BLaER1 (cell line): ENCODE measurements around the gene MAST3.

Experiments used
- H3K27ac ChIP-seq: shearing (Covaris generic); formaldehyde crosslinking; 2 replicates; pipeline ENCODE4 v1.8.1; 2022
- H3K27me3 ChIP-seq: shearing (Covaris generic); formaldehyde crosslinking; 2 replicates; pipeline ENCODE4 v1.8.1; 2022
- H3K36me3 ChIP-seq: shearing (Covaris generic); formaldehyde crosslinking; 2 replicates; pipeline ENCODE4 v1.8.1; 2022
- H3K4me1 ChIP-seq: shearing (Covaris generic); formaldehyde crosslinking; 2 replicates; pipeline ENCODE4 v1.8.1; 2022
- H3K4me2 ChIP-seq: shearing (Covaris generic); formaldehyde crosslinking; 2 replicates; pipeline ENCODE4 v1.8.1; 2022
- H3K4me3 ChIP-seq: shearing (Covaris generic); formaldehyde crosslinking; 2 replicates; pipeline ENCODE4 v1.8.1; 2022
- H3K9ac ChIP-seq: shearing (Covaris generic); formaldehyde crosslinking; 2 replicates; pipeline ENCODE4 v1.8.1; 2022
- H3K9me3 ChIP-seq: shearing (Covaris generic); formaldehyde crosslinking; 2 replicates; pipeline ENCODE4 v1.8.1; 2022
- H4K20me1 ChIP-seq: shearing (Covaris generic); formaldehyde crosslinking; 2 replicates; pipeline ENCODE4 v1.8.1; 2022
- Cebpa-rat ChIP-seq: shearing (Covaris generic); IDR thresholded peaks from 2 replicates; pipeline ENCODE4 v1.8.1; 2022

MAST3 gene

GRCh38 chr19:18118420-18119012, 20.9 kb downstream of the MAST3 start:
- peak overlapping the region; percentile 83 for H3K9ac ChIP-seq
- no peaks in the 10 kb centered on the region for H3K27me3 ChIP-seq
- H3K4me2 ChIP-seq: peak overlapping the region; percentile 99
- peak overlapping the region; percentile 72 for H3K4me3 ChIP-seq
- H3K4me1 ChIP-seq: peaks cover 42% of the 10 kb centered on the region
- peaks cover 61% of the 10 kb centered on the region for H3K36me3 ChIP-seq
- peaks cover 73% of the 10 kb centered on the region for H4K20me1 ChIP-seq
- H3K27ac ChIP-seq: peak overlapping the region; percentile 64; the same call in 1 of the 2 replicates
- no peaks in the 10 kb centered on the region for H3K9me3 ChIP-seq
- no peak for TF ChIP-seq Cebpa-rat

- no peak overlapping the region for H3K27ac ChIP-seq
- H3K4me3 ChIP-seq: peak overlapping the region; percentile 72; the same call in 1 of the 2 replicates
Observed at GRCh38 chr19:18119013-18119716, 21.6 kb downstream of the MAST3 start.

GRCh38 chr19:18119717-18120105, 22.1 kb downstream of the MAST3 start:
- Histone ChIP-seq H3K4me3 (no peak overlapping the region), H3K27ac (no peak overlapping the region), H3K9me3 (no peaks in the 10 kb centered on the region), H3K9ac (no peak overlapping the region), H3K4me1 (peaks cover 43% of the 10 kb centered on the region), H4K20me1 (peaks cover 74% of the 10 kb centered on the region), H3K27me3 (no peaks in the 10 kb centered on the region), H3K4me2 (peak overlapping the region; percentile 99; the same call in 1 of the 2 replicates), H3K36me3 (peaks cover 61% of the 10 kb centered on the region)
- no peak for TF ChIP-seq Cebpa-rat

More at GRCh38 chr19:18119013-18119716, 21.6 kb downstream of the MAST3 start:
- Histone ChIP-seq H4K20me1 (peaks cover 74% of the 10 kb centered on the region), H3K4me1 (peaks cover 43% of the 10 kb centered on the region), H3K27me3 (no peaks in the 10 kb centered on the region), H3K9me3 (no peaks in the 10 kb centered on the region), H3K36me3 (peaks cover 61% of the 10 kb centered on the region), H3K9ac (no peak overlapping the region), H3K4me2 (peak overlapping the region; percentile 99)
- TF ChIP-seq Cebpa-rat: no peak

- peaks cover 73% of the 10 kb centered on the region for H4K20me1 ChIP-seq
- no peak overlapping the region for H3K9ac ChIP-seq
- H3K4me1 ChIP-seq: peaks cover 43% of the 10 kb centered on the region
- TF ChIP-seq Cebpa-rat: no peak
- H3K27me3 ChIP-seq: no peaks in the 10 kb centered on the region
- no peak overlapping the region for H3K27ac ChIP-seq
- H3K4me2 ChIP-seq: no peak overlapping the region
- no peak overlapping the region for H3K4me3 ChIP-seq
- peaks cover 61% of the 10 kb centered on the region for H3K36me3 ChIP-seq
- H3K9me3 ChIP-seq: no peaks in the 10 kb centered on the region
Observed at GRCh38 chr19:18120127-18120526, 22.5 kb downstream of the MAST3 start.

GRCh38 chr19:18121166-18121565, 23.6 kb downstream of the MAST3 start:
- Histone ChIP-seq H3K27ac (no peak overlapping the region), H3K9ac (no peak overlapping the region), H3K4me1 (peaks cover 43% of the 10 kb centered on the region), H3K4me3 (no peak overlapping the region), H3K27me3 (no peaks in the 10 kb centered on the region), H4K20me1 (peaks cover 66% of the 10 kb centered on the region), H3K9me3 (no peaks in the 10 kb centered on the region), H3K4me2 (no peak overlapping the region), H3K36me3 (peaks cover 64% of the 10 kb centered on the region)
- no peak for TF ChIP-seq Cebpa-rat

GRCh38 chr19:18122424-18122823, 24.8 kb downstream of the MAST3 start:
- H4K20me1 ChIP-seq: peaks cover 58% of the 10 kb centered on the region
- no peak overlapping the region for H3K4me3 ChIP-seq
- peak overlapping the region; percentile 49; the same call in 1 of the 2 replicates for H3K4me2 ChIP-seq
- H3K4me1 ChIP-seq: peaks cover 37% of the 10 kb centered on the region
- TF ChIP-seq Cebpa-rat: no peak
- H3K9ac ChIP-seq: no peak overlapping the region
- H3K9me3 ChIP-seq: no peaks in the 10 kb centered on the region
- H3K27ac ChIP-seq: peak overlapping the region; percentile 13; the same call in 1 of the 2 replicates
- H3K27me3 ChIP-seq: no peaks in the 10 kb centered on the region
- peaks cover 73% of the 10 kb centered on the region for H3K36me3 ChIP-seq

- Histone ChIP-seq H3K36me3 (peaks cover 80% of the 10 kb centered on the region), H3K4me3 (no peak overlapping the region), H3K4me2 (peak overlapping the region; percentile 49), H3K9me3 (no peaks in the 10 kb centered on the region), H3K27ac (peak overlapping the region; percentile 13; the same call in 1 of the 2 replicates), H3K4me1 (peaks cover 33% of the 10 kb centered on the region), H4K20me1 (peaks cover 54% of the 10 kb centered on the region), H3K9ac (0 out of 2 replicates have a peak overlapping the region, but pooled peaks have one; percentile 11), H3K27me3 (no peaks in the 10 kb centered on the region)
- no peak for TF ChIP-seq Cebpa-rat
Observed at GRCh38 chr19:18122860-18123795, 25.6 kb downstream of the MAST3 start.

- no peak overlapping the region for H3K27ac ChIP-seq
- no peak overlapping the region for H3K9ac ChIP-seq
Observed at GRCh38 chr19:18123819-18124218, 26.2 kb downstream of the MAST3 start.

GRCh38 chr19:18126097-18126496, 28.5 kb downstream of the MAST3 start:
- peaks cover 36% of the 10 kb centered on the region for H4K20me1 ChIP-seq
- H3K4me2 ChIP-seq: no peak overlapping the region
- peaks cover 96% of the 10 kb centered on the region for H3K36me3 ChIP-seq
- TF ChIP-seq Cebpa-rat: no peak
- H3K4me3 ChIP-seq: no peak overlapping the region
- H3K9me3 ChIP-seq: no peaks in the 10 kb centered on the region
- no peaks in the 10 kb centered on the region for H3K27me3 ChIP-seq
- no peak overlapping the region for H3K27ac ChIP-seq
- H3K9ac ChIP-seq: no peak overlapping the region
- peaks cover 16% of the 10 kb centered on the region for H3K4me1 ChIP-seq

More at GRCh38 chr19:18123819-18124218, 26.2 kb downstream of the MAST3 start:
- peaks cover 27% of the 10 kb centered on the region for H3K4me1 ChIP-seq
- TF ChIP-seq Cebpa-rat: no peak
- H3K4me3 ChIP-seq: no peak overlapping the region
- H3K36me3 ChIP-seq: peaks cover 87% of the 10 kb centered on the region
- H4K20me1 ChIP-seq: peaks cover 47% of the 10 kb centered on the region
- no peak overlapping the region for H3K4me2 ChIP-seq
- no peaks in the 10 kb centered on the region for H3K9me3 ChIP-seq
- H3K27me3 ChIP-seq: no peaks in the 10 kb centered on the region
